HG02870 (cell line): ENCODE measurements around the gene ISCU.

Experiments used
- ATAC-seq: cut with Tn5 transposase; IDR thresholded peaks from one replicate; pipeline ENCODE4 v1.9.1; 2021; ENCODE audit warnings: mild to moderate bottlenecking, moderate library complexity; ENCODE audit not compliant: unreplicated experiment

ISCU gene

DNA sequence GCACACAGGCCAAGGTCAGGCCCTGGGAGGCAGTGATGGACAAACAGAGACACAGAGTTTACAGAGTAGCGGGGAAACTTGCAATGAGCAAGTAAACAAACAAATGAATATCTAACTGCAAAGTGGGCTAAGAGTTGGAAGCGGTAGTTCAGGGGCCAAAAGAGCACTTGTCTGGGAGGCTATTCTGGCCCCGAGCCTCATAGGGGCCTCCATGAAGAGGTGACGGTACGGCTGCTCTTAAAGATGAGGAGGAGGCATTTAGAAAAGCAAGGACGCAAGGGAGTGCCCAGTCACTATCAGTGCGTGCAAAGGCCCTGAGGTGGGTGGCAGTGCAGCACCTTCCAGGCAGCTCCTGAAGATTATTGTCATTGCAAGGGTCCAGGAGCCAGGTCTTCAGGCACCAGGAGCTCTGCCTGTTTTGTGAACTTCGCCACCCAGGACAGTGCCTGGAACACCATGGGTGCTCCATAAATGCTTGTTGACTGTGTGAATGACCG lies 39.9 kb downstream of the ISCU start:
- no peak for ATAC-seq

DNA sequence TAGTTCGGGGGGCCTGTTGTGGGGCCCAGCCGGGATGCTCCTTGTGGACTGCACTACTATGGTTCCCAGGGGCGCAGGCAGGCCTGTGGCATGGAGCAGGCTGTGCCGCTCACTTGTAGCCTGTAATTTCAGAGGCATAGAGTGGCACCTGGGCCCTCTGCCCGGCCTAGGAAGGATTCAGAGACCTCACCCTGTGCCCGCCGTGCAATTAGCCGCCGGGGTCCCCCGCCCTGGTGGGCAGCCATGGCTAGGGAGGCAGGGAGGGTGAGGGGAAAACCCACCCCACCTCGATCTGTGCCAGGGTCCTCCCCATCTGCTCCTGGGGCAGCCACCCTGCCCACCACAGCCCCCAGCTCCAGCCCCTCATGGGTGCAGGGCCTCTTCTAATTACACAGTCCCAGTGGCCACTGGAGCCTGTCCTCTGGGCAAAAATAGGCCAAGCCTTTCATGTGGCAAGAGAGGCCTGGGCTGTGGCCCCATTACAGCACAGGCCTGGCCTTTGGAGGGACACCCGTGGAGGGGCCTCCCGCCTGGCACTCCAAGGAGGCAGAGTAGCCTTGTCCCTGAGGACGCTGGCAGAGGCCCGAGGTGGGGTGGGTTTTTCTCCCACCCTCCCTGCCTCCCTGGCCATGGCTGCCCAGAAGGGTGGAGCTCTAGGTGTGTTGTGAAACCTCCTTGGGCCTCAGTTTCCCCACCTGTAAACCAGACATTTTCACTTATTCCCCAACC lies 40.7 kb downstream of the ISCU start:
- ATAC-seq = no peak

DNA sequence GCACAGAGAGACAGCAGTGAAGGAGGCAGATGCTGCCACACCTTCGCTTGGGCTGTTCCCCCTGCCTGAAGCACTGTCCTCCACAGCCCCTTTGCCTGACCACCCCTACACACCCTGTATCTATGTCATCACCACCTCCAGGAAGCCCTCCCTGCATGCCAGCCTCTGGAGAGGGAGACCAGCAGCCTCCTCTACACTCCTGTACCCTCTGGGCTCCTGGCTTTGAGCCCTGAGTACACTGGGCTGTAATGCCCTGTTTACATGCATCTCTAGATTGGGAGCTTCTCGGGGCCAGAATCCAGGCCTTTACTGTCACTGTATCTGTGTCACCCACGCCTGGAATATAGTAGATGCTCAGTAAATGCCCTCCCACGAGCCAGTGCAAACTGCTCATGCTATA lies 41.3 kb downstream of the ISCU start:
- no peak for ATAC-seq

DNA sequence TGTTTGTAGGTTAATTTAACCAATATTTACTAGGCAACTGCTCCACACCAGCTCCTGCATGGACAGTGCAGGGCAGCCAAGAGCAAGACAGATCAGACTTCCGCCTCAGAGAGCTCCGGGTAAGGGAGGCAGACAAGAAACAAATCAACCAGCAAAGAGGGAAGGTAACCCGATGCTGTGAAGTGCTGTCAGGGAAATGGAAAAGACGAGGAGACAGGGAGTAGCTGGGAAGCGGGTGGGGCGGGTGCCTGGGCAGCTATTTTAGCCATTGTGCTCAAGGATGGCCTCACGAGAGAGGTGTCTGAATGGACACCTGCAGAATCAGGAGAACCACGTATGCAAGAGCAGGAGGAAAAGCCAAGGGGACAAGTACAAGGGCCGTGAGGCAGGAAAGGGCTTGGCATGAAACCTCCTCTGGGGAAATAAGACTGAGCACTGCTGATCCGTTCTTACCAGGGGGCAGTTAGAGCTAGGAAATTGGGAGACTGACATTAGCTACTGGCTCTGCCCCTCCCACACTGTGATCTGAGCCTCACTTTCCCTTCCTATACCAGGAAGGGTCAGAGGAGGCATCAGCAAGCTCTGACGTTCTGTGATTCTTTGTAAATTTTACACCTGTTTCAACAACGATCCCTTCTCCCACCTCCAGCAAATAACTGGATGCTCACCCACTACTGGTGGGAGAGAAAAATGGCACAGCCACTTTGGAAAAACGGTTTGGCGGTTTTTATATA lies 42.0 kb downstream of the ISCU start:
- no peak for ATAC-seq

DNA sequence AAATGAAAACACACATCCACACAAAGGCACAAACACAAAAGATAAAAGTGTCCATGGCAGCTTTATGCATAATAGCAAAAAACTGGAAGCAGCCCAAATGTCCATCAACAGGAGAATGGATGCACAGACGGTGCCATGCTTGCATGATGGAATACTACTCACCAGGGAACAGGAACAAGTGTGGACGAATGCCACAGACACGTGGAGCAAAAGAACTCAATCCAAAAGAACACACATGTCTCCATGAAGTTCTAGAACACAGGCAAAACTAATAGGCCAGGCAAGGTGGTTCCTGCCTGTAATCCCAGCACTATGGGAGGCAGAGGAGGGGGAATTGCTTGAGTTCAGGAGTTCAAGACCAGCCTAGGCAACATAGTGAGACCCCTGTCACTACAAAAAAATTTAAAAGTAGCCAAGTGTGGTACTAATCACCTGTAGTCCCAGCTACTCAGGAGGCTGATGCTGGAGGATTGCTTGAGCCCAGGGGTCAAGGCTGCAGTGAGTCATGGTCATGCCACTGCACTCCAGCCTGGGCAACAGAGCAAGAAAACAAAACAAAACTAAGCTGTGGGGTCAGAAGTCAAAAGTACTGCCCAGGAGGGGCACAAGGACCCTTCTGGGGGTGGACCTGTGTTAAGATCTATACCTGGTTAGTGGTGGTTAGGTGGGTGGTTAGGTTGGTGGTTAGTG lies 42.7 kb downstream of the ISCU start:
- no peak for ATAC-seq

DNA sequence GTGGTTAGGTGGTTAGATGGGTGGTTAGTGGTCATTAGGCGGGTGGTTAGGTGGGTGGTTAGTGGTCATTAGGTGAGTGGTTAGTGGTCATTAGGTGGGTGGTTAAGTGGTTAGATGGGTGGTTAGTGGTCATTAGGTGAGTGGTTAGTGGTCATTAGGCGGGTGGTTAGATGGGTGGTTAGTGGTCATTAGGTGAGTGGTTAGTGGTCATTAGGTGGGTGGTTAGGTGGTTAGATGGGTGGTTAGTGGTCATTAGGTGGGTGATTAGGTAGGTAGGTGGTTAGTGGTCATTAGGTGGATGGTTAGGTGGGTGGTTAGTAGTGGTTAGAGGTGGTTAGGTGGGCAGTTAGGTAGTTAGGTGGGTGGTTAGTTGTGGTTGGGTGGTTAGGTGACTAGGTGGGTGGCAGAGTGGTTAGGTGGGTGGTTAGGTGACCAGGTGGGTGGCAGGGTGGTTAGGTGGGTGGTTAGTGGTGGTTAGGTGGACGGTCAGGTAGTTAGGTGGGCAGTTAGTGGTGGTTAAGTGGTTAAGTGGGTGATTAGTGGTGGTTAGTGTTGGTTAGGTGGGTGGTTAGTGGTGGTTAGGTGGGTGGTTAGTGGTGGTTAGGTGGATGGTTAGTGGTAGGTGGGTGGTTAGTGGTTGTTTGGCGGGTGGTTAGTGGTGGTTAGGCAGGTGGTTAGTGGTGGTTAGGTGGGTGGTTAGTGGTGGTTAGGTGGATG lies 43.5 kb downstream of the ISCU start:
- no peak for ATAC-seq

DNA sequence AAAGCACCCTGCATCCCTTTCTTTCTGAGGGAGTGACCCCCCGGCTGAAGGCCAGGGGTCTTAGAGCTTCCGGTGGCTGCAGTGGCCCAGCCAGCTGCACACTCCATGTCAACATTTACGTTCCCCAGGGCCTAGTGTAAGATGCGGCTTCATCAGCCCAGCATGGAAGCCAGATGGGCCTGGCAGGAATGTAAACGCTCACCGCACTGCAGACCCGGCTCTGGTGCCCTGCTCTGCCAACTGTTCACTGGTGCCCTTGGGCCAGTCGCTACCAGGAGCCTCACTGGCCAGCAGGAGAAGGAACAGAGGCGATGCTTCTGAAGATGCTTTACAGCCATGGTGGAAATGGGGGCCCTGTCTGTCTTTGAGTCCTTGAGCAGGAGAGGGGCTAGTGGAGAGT lies 44.1 kb downstream of the ISCU start:
- no peak for ATAC-seq

DNA sequence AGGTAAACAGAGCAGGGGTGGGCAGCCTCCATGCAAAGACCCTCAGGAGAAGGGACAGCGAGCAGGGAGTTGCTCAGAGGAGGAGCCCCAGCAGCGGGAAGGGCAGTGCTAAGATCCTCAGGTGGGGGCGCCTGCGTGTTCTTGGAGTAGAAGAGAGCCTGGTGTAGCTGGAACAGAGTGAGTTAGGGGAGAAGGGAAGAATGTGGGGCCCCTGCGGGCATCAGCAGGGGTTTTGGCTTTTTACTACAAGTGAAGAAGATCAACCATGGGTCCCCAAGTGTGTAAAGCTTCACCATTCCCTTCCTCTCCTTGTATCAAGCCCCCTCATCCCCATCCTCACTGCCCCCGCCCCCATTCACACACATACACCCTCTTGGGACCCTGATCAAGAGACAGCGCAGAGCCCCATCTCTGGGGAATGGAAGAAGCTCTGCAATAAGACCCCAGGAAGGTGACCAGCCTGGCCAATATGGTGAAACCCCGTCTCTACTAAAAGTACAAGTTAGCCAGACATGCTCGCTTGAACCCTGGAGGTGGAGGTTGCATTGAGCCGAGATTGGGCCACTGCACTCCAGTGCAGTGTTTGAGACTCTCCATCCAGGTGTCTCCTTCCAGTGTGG lies 45.7 kb downstream of the ISCU start:
- ATAC-seq = no peak

DNA sequence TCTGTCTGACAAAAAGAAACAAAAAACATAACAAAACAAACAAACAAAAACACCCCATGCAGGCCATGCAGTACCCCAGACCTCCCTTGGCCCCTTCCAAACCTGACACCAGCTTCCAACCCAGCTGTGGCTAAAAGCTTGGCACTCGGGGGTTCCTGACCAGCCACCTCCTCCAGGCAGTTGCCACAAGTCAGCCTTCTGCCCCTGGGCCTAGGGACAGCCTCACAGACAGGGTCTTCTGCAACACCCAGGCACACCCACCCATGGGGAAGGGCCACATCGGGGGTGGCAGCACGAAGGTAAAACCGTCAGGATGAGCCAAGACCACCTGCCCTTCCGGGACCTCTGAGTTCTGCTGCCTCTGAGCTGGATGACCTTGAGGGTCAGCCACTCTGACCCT lies 46.2 kb downstream of the ISCU start:
- no peak for ATAC-seq

DNA sequence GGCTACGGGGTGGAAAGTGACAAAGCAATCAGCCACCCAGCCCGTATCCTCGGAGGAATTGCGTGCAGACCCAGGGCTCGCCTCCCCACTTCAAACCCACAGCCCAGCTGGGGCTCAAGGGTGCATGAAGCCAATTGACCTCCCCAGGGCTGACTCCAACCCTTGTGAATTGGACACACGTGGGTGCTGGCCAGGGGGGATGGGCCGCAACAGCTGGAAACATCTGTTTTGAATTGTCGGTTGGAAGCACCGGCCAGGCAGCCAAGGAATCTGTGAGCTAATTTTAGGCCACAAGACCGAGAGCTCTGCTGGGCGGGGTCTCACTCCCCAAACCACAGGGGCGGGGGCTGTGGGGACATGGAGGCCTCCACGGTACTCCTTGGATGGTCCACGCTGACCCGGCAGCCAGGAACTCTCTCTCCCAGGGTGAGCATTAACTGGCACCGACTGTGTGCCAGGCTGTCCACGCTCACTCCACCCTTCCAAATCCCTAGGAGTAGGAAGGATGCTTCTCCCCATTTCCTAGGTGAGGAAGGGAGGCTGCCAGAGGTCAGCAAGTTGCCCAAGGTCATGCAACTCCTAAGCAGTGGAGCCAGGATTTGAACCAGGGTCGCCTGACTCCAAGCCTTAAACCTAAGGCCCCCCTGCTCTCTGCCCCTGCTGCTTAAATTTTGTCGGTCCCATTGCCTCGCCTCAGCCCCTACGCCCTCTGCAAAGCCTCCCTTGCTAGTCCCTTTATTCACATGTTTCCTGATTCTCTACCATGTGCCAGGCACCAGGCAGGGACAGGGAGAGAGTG lies 47.3 kb downstream of the ISCU start:
- no peak for ATAC-seq

DNA sequence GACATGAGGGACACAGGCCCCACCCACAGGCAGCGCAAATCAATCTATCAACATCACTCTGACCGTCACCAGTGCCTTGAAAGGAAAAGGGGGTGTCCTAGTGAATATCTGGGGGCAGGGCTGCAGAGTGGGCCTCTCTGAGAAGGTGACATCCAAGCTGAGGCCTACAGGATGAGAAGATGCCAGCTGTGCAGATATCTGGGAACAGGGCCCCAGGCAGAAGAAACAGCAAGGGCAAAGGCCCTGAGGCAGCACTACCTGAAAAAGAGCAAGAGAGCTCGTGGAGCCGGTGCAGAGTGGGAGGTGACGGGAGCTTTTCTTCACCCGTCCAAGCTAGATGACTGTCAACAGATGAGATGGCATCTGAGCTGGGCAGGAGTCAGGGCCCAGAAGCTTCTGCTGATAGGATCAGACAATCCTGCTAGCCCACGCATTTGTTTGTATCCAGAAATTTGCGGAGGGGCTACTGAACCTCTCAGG lies 48.0 kb downstream of the ISCU start:
- ATAC-seq = no peak

DNA sequence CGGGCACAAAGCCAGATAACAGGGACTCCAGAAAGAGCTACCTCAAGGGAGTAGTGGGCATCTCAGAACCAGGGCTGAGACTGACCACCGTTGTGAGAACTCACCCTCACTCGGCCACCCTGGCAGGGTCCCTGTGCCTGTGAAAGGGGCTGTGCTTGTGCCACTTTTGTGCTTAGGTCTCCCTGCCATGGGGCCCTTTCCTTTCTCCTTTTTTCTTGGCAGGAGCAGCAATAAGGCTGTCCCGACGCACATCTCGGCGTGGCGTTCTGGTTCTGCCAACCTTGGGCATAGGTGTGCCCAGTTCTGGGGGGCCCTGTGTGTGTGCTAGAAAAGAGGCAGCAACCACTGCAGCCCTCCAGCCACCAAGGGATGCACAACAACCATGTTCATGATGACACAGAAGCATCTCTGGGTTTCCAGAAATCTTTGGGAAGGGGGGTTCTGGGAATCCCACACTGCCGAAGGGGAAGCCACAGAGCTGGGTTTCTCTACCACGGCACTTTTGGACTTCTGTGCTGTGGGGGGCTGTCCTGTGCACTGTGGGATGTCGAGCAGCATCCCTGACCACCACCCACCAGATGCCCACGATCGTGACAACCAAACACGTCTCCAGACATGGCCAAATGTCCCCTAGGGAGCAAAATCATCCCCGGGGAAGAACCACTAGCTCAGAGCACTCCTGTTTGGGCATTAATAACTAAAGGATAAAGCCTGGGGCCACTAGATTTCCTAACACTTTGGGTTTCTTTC lies 48.6 kb downstream of the ISCU start:
- ATAC-seq = no peak

DNA sequence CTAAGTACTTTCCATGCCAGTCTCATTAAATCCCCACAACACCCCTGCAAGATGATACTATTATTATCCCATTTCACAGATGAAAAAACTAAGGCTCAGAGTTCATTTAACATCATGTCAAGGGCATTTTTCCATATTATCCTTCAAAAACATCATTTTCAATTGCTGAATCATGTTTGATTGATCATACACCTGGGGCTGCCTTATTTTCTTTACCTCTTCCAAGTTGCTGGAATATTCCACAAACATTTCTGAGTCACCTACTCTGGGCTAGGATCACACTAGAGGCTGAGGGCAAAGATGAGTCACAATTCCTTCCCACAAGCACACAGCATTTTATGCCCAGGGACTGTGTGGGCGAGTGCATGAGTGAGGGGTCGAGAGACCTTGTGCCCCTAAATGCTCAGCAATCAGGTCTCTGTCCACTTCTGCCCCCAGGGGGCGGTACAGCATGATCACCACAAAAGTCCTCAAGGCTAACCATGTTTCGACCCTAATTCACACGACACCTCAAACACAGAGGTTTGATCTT lies 49.6 kb downstream of the ISCU start:
- ATAC-seq = no peak

DNA sequence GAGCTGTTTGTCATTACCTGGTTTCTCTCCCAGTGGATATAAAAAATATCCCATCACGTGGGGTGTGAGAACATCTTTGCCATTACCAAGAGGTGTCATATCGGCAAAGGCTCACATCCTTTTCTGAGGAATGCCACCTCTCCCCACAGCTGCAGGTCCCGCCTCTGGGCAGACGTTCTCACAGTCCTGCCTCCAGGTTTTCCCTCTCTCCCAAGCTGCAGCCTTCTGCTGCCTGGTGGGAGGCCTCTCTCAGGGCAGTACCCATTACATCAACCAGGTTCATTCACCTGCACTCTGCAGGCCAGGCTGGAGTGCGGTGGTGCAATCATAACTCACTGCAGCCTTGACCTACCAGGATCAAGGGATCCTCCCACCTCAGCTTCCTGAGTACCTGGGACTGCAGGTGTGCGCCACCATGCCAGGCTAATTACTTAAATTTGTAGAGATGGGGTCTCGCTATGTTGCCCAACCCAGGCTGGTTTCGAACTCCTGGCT lies 50.4 kb downstream of the ISCU start:
- ATAC-seq = no peak

DNA sequence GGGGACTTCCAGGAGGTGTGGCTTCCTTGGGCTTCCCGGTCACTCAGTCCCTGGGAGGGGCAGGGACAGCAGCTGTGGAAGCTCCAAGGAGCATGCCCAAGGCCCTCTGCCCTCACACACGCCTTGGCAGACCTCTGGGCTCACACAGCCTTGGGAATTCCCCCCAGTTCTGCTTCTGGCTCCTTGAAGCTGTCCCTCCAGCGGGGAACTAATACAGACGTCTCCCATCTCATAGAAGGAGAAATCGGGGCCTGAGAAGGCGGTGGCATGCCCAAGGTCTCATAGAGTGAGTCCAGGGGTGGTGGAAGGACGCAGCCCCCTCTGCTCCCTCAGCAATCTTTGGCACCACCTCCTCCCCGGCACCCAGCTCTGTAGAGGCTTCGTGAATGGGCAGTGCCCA lies 51.2 kb downstream of the ISCU start:
- no peak for ATAC-seq

DNA sequence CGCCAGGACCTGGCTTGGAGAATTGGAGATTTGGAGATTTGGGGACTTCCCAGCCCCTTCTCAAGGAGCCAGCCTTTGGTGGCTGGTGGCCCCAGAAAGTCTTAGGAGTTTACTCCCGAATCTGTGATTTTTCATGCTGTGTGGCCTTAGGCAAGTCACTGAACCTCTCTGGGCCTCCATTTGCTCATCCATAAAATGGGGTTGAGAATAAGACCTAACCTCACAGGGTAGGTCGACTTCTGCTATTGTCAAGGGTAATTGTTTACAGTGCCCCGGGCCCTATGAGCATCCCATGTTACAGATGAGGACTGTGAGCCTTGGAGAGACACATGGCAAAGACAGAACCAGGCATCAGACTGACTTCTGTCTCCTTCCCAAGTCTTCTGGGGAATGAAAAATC lies 51.6 kb downstream of the ISCU start:
- no peak for ATAC-seq

DNA sequence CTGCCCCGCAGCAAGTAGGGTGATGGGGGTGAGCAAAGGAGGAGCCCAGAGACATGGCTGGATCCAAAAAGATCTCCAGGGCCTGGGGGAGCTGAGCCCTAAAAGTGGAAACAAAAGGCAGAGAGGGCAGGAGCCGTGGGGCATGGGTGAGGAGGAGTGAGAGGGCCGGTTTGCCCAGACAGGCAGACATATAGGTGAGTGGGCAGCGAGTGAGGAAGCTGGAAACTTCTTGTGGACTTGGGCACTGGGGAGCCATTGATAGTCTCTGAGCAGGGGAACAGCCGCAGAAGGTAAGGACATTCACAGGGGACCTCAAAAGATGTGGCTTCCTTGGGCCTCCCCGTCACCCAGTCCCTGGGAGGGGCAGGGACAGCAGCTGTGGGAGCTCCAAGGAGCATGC lies 52.2 kb downstream of the ISCU start:
- ATAC-seq = no peak

DNA sequence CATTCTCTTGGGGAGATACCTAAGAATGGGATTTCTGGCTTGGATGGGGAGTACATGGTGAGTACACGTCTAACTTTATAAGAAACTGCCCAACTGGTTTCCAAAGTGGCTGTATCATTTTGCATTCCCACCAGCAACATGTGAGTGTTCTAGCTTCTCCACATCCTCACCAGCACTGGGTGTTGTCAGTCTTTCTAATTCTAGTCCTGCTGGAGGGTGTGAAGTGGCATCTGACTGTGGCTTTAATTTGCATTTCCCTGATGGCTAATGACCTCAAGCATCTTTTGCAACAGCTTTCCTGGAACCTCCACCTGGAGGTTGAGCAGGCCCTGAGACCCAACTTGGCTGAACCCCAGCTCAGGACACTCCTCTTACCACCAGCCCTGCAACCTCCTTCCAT lies 53.5 kb downstream of the ISCU start:
- ATAC-seq = no peak

DNA sequence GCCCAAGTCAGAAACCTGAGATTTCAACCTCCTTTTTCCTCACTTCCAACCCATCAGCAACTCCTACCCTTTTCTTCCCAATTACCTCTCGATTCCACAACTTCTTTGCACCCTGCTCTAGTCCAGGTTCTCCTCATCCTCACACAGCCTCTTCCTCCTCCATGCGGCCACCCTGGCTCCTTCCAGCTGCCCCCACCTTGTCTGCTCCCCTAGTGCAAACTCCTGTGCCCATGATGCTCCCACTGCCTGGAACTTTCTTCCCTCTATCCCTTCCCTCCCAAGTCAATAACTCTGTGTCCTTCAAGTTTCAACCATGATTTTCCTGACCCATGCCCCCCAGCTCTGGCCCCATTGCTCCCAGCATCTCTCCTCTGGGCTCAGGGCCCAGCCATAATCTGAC lies 54.0 kb downstream of the ISCU start:
- ATAC-seq = no peak
